Head of caudate nucleus (tissue), 42 donors: Measurements from ENCODE around the gene PIK3C2G.

Experiments
- DNase-seq, 42 donors: peaks; one replicate each; pipeline versions ENCODE4 v3.0.0 to v3.0.0-alpha.2; 2020 to 2021; ENCODE audit warnings: mixed read lengths in 7 of 42
- intact Hi-C: fragments of 100-400 bp; cut with DNase I; formaldehyde crosslinking; loops from one replicate; pipeline ENCODE4 v1.15.0; 2022

PIK3C2G gene

DNA sequence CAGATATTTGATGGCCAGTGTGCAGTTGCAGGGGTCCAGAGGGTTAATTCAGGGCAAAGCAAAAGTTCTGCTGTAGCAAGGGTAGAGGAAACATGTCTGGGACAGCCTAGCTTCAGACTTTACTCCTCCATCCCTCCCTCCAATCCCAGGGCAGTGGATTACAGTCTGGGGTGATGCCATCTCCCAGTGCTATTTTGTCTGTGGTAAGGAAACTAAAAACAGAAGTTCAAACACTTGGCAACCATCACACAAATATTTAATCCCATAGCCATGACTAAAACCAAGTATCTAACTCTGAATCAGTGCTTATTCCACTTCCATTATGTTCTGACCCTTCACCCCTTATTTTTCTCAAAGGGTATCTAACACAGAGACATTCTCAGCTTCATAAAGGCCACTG lies 61.8 kb downstream of the PIK3C2G start:
- intact Hi-C loops: no loop called here
- DNase-seq: no peak

DNA sequence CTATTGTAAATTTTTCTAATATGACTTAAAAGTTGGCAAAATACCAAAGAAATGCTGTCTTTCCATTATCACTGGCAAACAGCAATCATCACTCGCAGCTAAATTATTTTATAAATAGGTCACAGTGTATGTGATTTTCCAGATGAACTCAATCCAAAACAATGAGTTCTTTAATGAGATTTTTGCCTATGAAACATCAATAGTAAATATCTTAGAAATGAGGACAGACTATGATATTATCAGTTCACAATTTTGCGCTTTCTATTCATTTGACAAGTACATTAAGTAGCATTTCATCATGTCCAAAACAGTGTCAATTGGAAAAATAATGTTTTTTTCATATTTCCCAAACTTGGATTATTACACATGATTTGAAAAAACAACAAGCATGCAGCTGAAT lies 65.7 kb downstream of the PIK3C2G start:
- intact Hi-C loops: no loop called here

DNA sequence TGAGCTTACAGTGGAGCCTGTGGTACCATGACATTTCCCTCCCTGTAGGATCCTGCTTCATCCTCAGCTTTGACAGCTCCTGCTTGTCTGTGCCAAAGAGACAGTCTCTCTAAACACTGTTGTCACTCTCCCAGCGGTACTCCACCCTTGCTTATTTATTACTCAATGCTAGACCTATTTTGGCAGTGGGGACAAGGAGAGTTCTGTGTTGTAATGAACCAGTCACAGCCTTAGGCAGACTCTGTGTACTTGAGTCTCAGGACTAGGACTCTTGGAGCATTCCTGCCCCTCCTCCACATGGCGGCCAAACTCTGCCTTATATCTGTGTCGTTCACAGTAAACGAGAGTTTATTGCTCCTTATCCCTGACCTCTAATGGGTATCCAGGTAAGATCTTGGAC lies 70.9 kb downstream of the PIK3C2G start:
- intact Hi-C loops: no loop called here

More for the DNA sequence above, 65.7 kb downstream of the PIK3C2G start:
- DNase-seq: no peak

DNA sequence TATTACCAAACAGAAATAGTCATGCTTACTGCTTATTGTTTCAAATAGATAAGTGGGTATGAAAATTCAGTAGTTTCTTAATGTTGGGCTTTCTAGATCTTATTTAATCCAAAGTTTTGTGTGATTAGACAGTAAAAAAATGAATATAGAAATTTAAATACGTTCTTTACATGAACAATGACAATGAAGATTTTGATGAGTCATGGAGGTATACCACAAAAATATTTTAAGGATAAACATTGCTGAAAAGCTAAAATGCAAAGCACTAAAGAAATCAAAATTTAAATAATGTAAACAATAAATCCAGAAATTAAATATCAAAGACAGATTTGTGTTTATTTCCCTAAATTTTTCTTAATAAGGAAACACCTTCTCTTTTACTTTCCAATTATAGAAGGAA lies 78.3 kb downstream of the PIK3C2G start:
- no peak for DNase-seq
- intact Hi-C loops: no loop called here

More for the DNA sequence above, 70.9 kb downstream of the PIK3C2G start:
- DNase-seq: no peak

DNA sequence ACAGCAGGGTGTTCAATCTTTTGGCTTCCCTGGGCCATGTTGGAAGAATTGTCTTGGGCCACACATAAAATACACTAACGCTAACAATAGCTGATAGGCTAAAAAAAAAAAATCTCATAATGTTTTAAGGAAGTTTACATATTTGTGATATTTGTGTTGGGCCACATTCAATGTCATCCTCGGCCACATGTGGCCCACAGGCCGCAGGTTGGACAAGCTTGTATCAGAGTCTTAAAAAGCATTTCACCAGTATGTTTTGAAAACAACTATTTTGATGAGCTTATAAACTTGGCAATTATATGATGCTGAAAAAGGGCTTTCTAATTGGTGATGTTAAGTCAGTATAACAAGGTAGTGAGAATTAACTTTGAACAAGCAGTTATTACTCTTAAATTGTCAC lies 78.9 kb downstream of the PIK3C2G start:
- no peak for DNase-seq
- intact Hi-C loops: no loop called here

DNA sequence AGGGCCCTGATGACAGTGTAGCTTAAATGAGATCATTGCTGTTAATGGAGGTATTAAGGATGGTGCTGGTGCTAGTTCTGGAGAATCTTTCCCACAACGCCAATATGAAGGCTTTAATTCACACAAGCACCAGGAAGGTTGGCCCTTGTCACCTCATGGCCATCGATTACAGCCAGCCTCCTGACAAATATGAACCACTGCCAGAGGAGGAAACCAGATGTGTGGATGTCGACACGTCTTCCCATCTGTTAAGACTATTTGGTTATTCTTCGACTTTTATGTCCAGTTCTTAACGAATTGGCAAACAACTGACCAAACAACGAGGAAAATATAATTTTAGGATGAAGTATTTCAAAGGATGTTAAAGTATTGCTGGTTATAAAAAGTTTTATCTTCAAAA lies 79.5 kb downstream of the PIK3C2G start:
- no peak for DNase-seq
- intact Hi-C loops: no loop called here

DNA sequence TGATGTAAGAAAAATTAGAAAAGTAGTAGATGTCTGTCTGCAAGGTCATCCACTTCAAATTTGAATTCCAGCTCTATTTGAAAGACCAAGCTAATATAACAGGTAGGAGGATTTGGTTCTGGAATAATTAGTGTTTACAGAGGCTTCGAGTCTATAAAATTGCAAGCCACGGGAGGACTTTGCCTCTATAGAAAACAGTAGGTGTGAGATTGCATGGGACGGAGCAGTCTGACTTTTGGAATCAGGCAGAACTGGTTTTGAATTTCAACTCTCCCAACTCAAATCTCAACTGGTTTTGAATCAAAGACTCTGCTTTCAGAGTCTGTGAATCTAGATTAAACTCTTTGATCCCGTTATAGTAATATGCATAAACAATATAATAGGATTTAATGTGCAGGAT lies 82.4 kb downstream of the PIK3C2G start:
- intact Hi-C loops: no loop called here
- DNase-seq: no peak

DNA sequence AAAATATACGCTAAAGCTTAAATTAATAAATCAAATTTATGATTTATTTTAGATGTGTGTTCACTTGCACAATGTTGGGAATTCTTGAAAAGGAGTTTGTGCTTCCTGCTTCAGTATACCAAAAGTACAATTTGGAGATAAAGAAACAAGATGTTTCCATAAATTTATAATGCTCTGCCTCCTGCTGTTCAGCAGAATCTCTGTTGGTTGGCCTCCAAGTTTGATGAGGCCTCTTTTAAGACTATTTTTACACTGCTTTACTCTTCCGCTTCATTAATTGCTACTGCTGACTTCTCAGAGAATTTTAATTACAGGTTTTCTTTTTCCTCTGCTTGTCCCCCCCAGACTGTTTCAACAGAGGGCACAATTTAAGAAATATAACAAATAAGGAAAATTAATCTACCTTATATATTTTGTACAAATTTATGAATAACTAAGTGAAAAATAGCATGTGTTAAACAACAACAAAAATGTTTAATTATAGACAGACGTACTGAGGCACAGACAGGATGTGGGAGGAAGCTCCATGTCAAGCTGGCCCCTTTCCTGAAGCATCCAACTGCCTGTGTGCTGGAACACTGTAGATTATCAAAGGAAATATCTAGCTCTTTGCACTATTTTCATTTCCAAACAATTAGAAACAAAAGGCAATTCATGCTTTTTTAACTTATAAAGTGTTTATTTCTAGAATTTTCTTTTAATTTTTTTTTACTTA lies 83.9 kb downstream of the PIK3C2G start:
- intact Hi-C loops: no loop called here

DNA sequence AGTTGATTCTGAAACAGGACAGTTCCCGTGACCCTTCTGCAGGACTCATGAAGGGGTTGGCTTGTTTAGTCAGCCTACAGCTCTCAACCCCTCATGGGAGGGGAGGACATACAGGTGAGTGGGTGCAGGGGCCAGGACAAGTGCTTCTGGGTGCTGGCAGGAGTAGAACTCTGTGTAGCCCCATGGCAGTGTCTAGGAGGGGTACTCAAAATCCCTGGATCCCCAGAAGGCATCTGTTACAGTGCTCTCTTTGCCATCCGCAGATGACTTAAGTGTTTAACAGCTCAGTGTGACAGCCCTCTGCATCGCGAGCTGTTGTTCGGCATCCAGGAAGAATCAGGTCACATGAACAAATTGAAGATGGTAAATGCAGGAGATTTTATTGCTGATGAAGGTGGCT lies 91.0 kb downstream of the PIK3C2G start:
- intact Hi-C loops: no loop called here
- no peak for DNase-seq

More for the DNA sequence above, 83.9 kb downstream of the PIK3C2G start:
- no peak for DNase-seq

DNA sequence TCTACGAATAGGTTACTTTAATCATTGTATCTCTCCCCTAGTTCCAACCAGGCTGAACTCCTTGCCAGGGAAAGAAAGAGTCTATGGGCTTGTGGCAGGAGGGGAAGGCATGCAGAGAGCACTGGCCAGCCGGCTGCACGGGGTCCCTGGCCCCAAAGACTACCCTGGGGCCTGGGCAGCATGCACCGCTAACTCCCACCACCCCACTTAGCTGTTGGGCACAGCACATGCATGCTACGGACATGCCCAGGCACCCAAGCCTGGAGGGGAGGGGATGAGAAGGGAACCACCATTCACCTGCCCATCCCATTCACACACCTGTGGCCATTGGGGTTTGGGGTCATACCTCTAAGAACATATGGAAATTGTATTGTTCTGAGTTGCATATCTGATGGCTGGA lies 94.1 kb downstream of the PIK3C2G start:
- DNase-seq: no peak
- intact Hi-C loops: no loop called here

DNA sequence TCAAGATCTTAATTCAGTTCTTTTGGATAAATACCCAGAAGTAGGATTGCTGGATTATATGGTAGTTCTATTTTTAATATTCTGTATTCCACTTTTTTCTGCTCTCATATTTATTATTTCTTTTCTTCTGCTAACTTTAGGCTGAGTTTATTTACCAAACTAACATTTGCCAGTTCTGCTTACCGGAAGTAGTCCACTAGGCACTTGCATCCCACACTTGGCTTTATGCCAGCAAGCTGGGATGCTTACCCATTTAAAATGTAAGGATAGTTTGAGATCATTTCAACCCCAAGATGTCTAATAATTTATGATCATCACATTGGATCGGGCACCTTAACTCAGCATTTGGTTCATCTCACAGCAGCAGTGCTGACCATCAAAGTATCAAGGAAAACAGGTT lies 96.8 kb downstream of the PIK3C2G start:
- intact Hi-C loops: no loop called here
- no peak for DNase-seq

DNA sequence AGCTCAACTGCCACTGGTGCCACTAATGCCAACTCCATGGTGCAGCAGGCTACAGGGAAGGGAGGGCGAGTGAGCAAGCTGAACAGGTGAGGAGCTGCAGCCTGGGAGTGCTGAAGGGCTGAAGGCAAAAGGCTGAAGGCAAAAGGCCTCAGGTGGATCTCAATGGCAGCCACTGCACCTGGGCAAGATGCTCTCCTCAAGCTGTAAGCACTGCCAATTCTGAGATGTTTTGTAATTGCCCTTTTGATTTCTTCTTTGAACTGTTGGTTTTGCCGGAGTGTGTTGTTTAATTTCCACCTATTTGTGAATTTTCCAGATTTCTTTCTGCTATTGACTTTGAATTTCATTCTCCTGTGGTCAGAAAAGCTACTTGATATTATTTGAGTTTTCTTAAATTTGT lies 97.6 kb downstream of the PIK3C2G start:
- intact Hi-C loops: no loop called here
- DNase-seq: no peak

DNA sequence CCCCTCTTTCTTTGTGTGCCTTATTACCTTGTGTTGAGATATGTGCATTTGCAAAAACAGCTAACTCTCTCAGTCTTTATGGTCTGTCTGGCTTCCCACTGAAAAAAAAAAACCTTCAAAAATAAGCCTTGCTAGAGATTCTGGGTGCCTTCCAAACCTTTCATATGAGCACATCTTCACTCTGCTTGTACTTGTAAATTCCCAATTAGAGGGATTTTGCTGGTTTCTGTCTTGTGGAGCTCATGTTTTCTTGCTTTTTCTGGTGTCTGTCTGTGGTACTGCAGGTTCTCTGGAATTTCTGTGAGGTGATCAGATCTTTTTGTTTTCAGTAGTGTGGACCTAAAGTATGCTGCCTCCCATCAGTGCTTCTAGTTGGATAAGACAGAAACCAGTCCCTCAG lies 100.1 kb downstream of the PIK3C2G start:
- DNase-seq: no peak

DNA sequence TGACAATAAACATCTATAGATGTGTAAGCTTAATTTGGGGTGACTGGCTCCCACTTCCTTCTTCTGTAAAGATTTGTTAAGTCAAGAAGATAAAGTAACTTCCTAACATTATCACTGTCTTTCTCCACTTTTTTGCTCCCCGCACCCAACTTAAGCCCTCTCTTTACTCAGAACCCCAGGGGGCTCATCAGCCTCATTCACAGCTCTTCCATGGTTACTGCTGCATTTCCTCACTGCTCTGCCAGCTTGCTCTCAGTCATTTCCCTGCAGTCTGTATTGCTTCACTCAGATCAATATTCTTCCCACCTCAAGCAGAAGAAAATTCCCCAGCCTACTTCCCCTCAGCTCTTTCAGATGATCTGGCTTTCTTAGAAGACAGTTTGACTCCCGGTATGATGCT lies 102.0 kb downstream of the PIK3C2G start:
- DNase-seq: no peak
- intact Hi-C loops: no loop called here

More for the DNA sequence above, 100.1 kb downstream of the PIK3C2G start:
- intact Hi-C loops: no loop called here

DNA sequence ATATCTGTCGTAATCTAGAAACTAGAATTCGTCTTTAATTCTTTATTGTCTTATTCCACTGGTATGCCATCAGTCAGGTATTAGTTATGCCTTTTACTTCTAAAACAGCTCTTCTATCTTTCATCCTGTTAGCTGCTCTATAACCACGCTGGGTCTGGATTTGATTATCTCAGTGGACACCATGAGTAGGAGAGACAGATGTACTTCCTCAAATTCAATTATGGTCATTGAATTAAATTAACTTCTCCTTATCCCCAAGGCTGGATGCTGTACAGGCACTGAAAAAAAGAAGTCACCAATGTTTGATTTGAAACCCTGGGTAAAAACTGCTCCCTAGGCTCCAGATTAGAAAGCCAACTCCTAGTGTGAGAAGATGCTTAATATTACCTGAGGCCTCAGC lies 107.3 kb downstream of the PIK3C2G start:
- intact Hi-C loops: no loop called here

DNA sequence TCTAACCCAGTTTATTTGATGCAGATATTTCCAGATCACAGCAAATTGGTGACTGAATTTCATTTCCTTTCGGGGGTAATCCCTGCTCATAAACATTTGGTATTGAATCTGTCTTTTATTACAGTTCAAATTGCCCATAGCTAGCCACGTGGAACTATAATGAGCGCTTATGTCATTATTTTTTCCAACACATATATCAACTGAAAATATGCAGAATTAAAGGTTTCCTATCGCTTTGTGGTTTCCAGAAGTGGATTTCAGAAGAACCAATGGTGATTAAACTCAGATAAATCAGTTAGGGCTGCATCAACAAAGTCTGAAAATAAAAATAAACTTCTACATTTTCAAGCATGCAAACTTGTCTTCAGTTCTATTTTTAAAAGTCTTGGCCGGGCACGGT lies 111.9 kb downstream of the PIK3C2G start:
- DNase-seq: no peak
- intact Hi-C loops: no loop called here

More for the DNA sequence above, 107.3 kb downstream of the PIK3C2G start:
- no peak for DNase-seq

DNA sequence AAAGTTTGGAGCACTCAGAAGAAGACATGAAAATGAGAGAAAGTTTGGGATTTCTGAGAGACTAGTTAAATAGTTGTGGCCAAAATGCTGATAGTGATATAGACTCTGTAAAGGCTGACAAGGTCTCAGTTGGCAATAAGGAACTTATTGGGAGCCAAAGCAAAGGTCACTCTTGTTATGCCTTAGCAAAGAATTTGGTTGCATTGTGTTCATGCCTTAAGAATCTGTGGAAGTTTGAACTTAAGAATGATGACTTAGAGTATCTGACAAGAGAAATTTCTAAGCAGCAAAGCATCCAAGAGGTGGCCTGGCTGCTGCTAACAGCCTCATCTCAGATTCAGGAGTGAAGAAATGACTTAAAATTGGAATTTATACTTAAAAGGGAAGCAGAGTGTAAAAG lies 113.8 kb downstream of the PIK3C2G start:
- no peak for DNase-seq
- intact Hi-C loops: no loop called here

DNA sequence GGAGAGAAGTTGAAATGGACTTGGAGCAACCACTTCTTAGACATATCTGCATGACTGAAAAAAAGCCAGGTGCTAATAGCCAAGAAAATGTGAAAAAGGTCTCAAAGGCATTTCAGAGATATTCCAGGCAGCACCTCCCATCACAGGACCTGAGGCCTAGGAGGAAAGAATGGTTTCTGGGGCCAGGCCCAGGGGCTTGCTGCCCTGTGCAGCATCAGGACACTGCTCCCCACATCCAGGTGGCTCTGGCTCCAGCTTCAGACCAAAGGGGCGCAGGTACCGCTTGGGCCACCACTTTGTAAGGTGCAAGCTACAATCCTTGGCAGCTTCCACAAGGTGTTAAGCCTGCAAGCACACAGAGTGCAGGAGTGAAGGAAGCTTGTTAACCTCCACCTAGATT lies 114.3 kb downstream of the PIK3C2G start:
- DNase-seq: no peak
- intact Hi-C loops: no loop called here

DNA sequence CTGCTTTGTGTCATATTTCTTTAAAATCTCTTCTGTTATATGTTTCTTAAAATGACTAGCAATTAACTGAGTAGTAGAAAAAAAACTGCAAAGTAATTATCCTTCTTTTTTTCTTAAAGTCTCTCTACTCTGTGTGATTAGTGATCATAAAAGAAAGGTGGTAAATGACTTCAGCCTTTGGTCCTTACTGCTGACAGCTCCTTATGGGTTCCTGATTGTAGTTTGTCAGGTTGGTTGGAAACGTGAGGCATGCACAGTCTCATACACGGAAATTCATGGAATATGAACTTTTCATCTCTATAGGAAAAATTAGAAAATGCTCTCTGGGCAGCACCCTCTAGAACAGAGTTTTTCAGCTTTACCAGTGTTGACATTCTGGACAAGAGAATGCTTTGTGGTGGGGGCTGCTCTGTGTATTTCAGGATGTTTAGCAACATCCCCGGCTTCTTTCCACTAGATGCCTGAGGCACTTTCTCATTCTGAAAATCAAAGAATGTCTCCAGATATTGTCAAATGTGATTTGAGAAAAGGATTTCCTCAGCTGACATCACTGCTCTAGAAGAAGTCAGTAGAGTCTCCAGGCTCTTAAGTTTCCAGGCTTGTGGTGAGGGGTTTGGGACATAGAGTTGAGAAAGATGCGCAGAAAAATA lies 121.0 kb downstream of the PIK3C2G start:
- intact Hi-C loops: no loop called here
- DNase-seq: no peak

DNA sequence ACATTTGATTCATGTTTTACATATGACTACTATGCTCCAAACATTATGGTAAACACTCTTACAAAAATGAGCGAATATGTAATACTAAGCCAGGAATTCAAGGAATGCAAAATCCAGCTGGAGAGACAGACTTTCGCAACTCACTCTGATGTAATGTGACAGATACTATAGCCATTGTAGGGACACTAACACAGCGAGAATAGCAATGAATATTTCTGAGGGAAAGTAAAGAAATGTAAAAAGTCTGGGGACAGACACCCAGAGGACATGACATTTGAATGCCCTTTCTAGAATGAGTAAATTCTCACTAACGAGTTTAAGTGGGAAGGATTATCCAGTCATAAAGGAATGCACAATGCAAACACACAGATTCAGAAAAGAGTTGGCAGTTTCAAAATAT lies 121.9 kb downstream of the PIK3C2G start:
- no peak for DNase-seq
- intact Hi-C loops: no loop called here

DNA sequence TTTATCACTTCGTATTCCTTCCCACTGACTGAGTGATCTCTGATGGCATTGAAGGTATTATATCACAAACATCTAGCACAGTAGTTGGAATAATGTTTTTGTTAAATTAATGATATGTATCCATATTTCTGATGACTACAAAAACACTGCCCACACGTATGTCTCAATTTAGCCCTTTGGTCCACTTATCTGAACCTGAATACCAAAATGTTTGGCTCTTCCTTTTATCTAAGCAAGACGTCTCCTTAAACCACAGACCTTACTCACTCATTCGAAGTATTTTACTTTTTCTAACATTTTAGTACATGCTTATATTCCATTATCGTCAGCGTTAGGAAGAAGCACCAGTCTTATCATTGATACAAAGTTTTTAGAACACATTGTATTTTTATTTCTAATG lies 126.4 kb downstream of the PIK3C2G start:
- DNase-seq: no peak
- intact Hi-C loops: no loop called here
